AG04449 (cell line): Measurements from ENCODE around the gene SLC25A41.

Experiments used
- CTCF ChIA-PET: fragments of 350-600 bp; formaldehyde crosslinking; extraction: SDS; loops from one replicate; lab custom pipeline; 2021; ENCODE audit warnings: antibody characterized with exemption; lab: Yijun Ruan, JAX
- POLR2A ChIA-PET: fragments of 400-600, 350-600 bp; formaldehyde crosslinking; extraction: SDS; loops from one replicate; lab custom pipeline; 2020; ENCODE audit warnings: antibody characterized with exemption, inconsistent platforms; lab: Yijun Ruan, JAX
- DNase-seq: peaks from one replicate; pipeline ENCODE4 v3.0.0-alpha.2; 2010; ENCODE audit warnings: low read depth, low spot score
- H3K4me3 ChIP-seq: 2 replicates; pipeline ENCODE4 v1.5.1; 2011; ENCODE audit warnings: low read depth, mild to moderate bottlenecking, control low read depth, low read length
- CTCF ChIP-seq: IDR thresholded peaks from one replicate; pipeline ENCODE4 v1.5.1; 2011; ENCODE audit warnings: mild to moderate bottlenecking, moderate library complexity, low read length, control low read depth, inconsistent platforms; ENCODE audit not compliant: insufficient read depth; ENCODE audit errors: missing control alignments

The SLC25A41 gene

DNA sequence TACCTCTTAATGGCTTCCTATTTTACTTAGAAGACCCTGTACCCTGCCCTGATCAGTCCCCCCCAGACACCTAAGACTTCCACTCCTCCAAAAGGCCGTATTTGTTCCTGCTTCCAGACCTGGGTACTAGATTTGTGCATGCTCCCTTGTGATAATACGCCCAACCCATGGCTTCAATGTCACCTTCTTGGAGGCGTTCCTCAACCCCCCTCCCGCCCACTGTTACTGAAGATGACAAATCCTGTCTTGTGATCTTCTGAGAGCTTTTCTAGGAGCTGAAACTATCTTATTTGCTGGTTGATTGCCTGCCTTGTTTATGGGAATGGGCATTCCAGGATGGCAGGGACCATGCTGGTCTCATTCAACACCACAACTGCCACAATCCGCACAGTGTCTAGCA is 16.6 kb upstream of the SLC25A41 start:
- ChIA-PET POLR2A (no interaction called here), CTCF (no interaction called here)
- H3K4me3 ChIP-seq = no peak overlapping the region
- TF ChIP-seq CTCF = no peak
- DNase-seq = no peak

- POLR2A ChIA-PET = no interaction called here
Observed at GRCh38 chr19:6448045-6448444, 14.5 kb upstream of the SLC25A41 start.

DNA sequence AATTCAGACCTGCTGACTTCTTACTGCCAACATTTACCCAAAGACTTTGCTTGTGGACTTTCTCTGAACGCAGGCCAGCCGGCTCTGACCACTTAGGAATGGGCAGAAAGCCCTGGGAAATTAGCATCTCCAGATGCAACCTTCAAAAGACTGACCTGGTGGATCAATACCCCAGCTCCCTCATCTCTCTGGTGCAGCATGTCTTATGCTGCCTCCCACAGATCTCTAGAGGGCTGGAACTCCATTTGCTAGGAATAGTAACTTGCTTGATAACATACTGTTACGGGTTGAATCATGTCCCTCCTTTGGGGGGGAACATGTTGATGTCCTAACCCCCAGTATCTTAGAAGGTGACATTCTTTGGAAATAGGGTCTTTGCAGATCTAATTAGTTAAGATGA is 12.9 kb upstream of the SLC25A41 start:
- DNase-seq = no peak
- H3K4me3 ChIP-seq = no peak overlapping the region
- TF ChIP-seq CTCF = no peak
- ChIA-PET CTCF (no interaction called here), POLR2A (no interaction called here)

More at GRCh38 chr19:6448045-6448444, 14.5 kb upstream of the SLC25A41 start:
- CTCF ChIA-PET = no interaction called here
- no peak overlapping the region for H3K4me3 ChIP-seq
- DNase-seq = no peak
- TF ChIP-seq CTCF = no peak

DNA sequence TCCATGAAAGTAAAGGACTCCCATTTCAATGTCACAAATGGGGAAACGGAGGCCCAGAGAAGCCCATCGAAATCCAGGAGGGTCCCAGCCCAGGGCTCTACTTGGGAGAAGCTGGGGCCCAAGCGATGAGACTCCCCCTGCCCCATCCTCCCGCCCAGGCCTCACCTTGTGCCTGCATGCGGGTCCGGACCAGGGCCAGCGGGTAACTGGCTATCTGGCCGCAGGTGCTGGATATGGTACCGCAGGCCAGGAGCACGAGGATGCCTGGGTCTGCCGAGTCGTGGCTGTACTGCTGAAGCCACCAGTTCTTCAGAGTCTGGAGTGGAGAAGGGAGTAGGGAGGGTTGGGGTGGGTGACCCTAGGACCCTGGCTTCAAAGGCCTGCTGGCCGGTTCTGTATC is 10.4 kb upstream of the SLC25A41 start:
- no peak overlapping the region for H3K4me3 ChIP-seq
- TF ChIP-seq CTCF = no peak
- DNase-seq = no peak
- CTCF ChIA-PET = interaction anchor here (0.6 kb wide), 1 partner anchor 18 kb away, joined by 3 read pairs; no protein-coding TSS in a partner anchor
- POLR2A ChIA-PET = no interaction called here

DNA sequence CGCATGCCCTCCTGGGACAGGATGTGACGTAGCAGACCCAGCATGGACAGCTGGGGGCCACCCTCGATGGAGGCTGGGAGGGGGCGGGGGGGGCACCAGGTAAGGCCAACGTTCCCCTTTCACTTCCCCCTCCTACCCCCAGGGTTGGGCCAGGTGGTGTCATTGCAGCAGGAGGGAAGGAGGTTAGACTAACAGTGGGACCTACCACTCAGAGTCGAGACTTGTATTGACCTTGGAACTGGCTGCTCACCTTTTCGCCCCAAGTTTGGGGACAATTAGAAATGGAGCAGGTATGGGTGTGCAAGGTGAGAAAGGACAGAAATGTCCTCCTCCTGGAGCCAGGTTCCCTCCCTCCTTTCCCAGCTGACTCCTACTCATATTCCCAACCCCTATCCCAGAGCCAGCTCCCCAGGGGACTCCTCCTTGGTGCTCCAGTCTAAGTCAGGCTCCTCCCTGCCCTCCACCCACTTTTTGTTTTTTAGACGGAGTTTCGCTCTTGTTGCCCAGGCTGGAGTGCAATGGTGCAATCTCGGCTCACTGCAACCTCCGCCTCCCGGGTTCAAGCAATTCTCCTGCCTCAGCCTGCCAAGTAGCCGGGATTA is 8.6 kb upstream of the SLC25A41 start:
- no peak for TF ChIP-seq CTCF
- no peak for DNase-seq
- POLR2A ChIA-PET = no interaction called here
- CTCF ChIA-PET = no interaction called here
- H3K4me3 ChIP-seq = no peak overlapping the region

DNA sequence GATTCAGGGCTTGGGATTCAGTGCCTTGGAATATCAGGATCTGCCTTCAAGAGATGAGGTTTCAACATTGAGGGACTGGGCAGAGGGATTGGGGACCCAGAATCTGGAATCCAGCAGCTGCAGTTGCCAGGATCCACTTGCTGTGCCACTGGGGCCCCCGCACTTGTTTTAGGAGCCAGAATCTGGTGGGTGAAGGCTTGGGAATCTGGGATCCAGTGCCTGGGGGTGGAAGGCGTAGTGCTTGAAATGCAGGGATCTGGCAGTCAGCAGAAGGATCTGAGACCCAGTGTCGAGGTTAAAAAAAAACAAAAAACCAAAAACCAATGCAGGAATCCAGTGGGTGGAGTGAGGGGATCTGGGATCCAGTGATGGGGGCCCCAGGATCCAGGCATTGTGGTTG is 7.3 kb upstream of the SLC25A41 start:
- no peak for DNase-seq
- H3K4me3 ChIP-seq = no peak overlapping the region
- TF ChIP-seq CTCF = no peak
- CTCF ChIA-PET = no interaction called here
- POLR2A ChIA-PET = no interaction called here
